Fibroblast of lung (primary cell): ENCODE data around the gene ZNF134.

Experiments used
- EZH2 ChIP-seq: IDR thresholded peaks from 2 replicates; pipeline ENCODE4 v1.5.1; 2012; ENCODE audit warnings: low read length, control low read depth, mild to moderate bottlenecking; ENCODE audit errors: missing control alignments
- TF ChIP-seq, protein P1 (sequence below), 2 donors: IDR thresholded peaks in 1 of 2; conservative IDR thresholded peaks in 1 of 2; 1 replicate in 1 of 2; 2 replicates in 1 of 2; pipeline ENCODE4 v1.5.1; 2011 to 2012; ENCODE audit warnings: low read length in 2 of 2, control low read depth in 1 of 2, inconsistent platforms in 1 of 2, low read depth in 1 of 2, mild to moderate bottlenecking in 1 of 2

DNA sequence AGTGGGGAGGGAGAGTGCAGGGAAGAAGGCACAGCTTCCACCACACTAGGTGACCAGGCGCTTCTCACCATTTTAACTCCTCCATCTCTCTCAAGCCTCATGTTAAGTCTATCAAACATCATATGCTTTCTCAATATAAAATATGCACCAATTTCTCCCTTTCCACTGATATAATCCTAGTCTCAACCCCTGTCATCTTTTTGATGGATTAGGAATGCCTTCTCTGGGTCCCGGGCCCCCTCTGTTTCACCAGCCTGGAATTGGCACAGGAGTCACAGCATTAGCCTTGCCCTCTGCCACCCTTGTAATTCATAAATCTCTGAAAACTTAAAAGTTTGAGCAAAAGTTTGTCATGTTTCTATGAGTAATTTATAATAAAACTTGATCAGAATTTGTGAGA, 54.6 kb downstream of the ZNF134 start, which contains the start of gene ZSCAN4:
- TF ChIP-seq, protein P1, sequence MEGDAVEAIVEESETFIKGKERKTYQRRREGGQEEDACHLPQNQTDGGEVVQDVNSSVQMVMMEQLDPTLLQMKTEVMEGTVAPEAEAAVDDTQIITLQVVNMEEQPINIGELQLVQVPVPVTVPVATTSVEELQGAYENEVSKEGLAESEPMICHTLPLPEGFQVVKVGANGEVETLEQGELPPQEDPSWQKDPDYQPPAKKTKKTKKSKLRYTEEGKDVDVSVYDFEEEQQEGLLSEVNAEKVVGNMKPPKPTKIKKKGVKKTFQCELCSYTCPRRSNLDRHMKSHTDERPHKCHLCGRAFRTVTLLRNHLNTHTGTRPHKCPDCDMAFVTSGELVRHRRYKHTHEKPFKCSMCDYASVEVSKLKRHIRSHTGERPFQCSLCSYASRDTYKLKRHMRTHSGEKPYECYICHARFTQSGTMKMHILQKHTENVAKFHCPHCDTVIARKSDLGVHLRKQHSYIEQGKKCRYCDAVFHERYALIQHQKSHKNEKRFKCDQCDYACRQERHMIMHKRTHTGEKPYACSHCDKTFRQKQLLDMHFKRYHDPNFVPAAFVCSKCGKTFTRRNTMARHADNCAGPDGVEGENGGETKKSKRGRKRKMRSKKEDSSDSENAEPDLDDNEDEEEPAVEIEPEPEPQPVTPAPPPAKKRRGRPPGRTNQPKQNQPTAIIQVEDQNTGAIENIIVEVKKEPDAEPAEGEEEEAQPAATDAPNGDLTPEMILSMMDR (conservative IDR thresholded peaks at IDR 0.05 in 1 of 2, IDR thresholded peaks at IDR 0.05 in 1 of 2; ENCODE audit: low read depth in 1 of 2, low read length in 2 of 2), result no peak
- no peak for TF ChIP-seq EZH2
